HepG2 (cell line): ENCODE results near the gene FAM219B. TPM values are rescaled to one million over a fixed set of nuclear protein-coding genes. Genes with fewer than 3 reads are reported as not detected.

Source experiments
- AGO1 ChIP-seq: fragments of 200-400 bp; formaldehyde crosslinking; IDR thresholded peaks from 2 replicates; pipeline ENCODE4 v1.6.1; 2017; ENCODE audit warnings: mild to moderate bottlenecking, low read depth, low read length, moderate library complexity; ENCODE audit not compliant: poor library complexity, severe bottlenecking
- ARID4A ChIP-seq: sonication (generic); formaldehyde crosslinking; IDR thresholded peaks from 2 replicates; pipeline ENCODE4 v1.5.0; 2020; ENCODE audit warnings: mild to moderate bottlenecking, missing genetic modification reagents, borderline replicate concordance
- ATF7 ChIP-seq, 2 experiments: fragments of 450-650 bp in 1 of 2; sonication (generic) in 1 of 2; formaldehyde crosslinking in 1 of 2; IDR thresholded peaks; 2 replicates each; pipeline versions ENCODE4 v1.4.0 to v1.6.1; 2016 to 2020; ENCODE audit warnings: antibody characterized with exemption in 1 of 2, mild to moderate bottlenecking in 1 of 2, missing genetic modification reagents in 1 of 2
- DMAP1 ChIP-seq: IDR thresholded peaks from 2 replicates; pipeline ENCODE4 v1.6.1; 2016
- FOXP1 ChIP-seq, 2 experiments: fragments of 450-650 bp in 1 of 2; IDR thresholded peaks; 2 replicates each; pipeline ENCODE4 v1.6.1; 2017 to 2018; ENCODE audit warnings: antibody characterized with exemption in 1 of 2
- HINFP ChIP-seq: sonication (generic); formaldehyde crosslinking; IDR thresholded peaks from 2 replicates; pipeline ENCODE4 v1.4.0; 2020; ENCODE audit warnings: low read depth, mild to moderate bottlenecking, missing genetic modification reagents
- IRF9 ChIP-seq: sonication (generic); formaldehyde crosslinking; IDR thresholded peaks from 2 replicates; pipeline ENCODE4 v1.8.0; 2022; ENCODE audit warnings: missing genetic modification reagents, mild to moderate bottlenecking, borderline replicate concordance
- PRDM15 ChIP-seq: sonication (generic); formaldehyde crosslinking; IDR thresholded peaks from 2 replicates; pipeline ENCODE4 v1.4.0; 2020; ENCODE audit warnings: missing genetic modification reagents
- XRCC5 ChIP-seq: fragments of 200-400 bp; formaldehyde crosslinking; optimal IDR thresholded peaks from 2 replicates; pipeline ENCODE3; 2017; ENCODE audit warnings: mild to moderate bottlenecking, low read length
- ZBTB1 ChIP-seq: sonication (generic); formaldehyde crosslinking; IDR thresholded peaks from 2 replicates; pipeline ENCODE4 v1.4.0; 2020; ENCODE audit warnings: missing genetic modification reagents, borderline replicate concordance
- ZNF138 ChIP-seq: sonication (generic); formaldehyde crosslinking; IDR thresholded peaks from 2 replicates; pipeline ENCODE4 v1.5.0; 2020; ENCODE audit warnings: mild to moderate bottlenecking, low read depth, missing genetic modification reagents
- ZNF205 ChIP-seq: IDR thresholded peaks from 2 replicates; pipeline ENCODE4 v1.6.1; 2018; ENCODE audit warnings: missing biosample characterization, missing genetic modification reagents
- ZNF275 ChIP-seq: sonication (generic); formaldehyde crosslinking; IDR thresholded peaks from 2 replicates; pipeline ENCODE4 v1.8.0; 2022; ENCODE audit warnings: missing genetic modification reagents, mild to moderate bottlenecking, inconsistent platforms, borderline replicate concordance
- ZNF839 ChIP-seq: sonication (generic); formaldehyde crosslinking; IDR thresholded peaks from 2 replicates; pipeline ENCODE4 v1.4.0; 2020; ENCODE audit warnings: missing genetic modification reagents, mild to moderate bottlenecking, borderline replicate concordance
- polyA plus RNA-seq, 8 experiments: library from polyadenylated mRNA; depleted of rRNA in 3 of 8; stranded (reverse) in 7 of 8; unstranded in 1 of 8; fragments of >200 nt; fragmentation: Illumina TruSeq in 4 of 8; extraction: Trizol in 4 of 8; gene quantifications; 2 replicates each; pipeline versions ENCODE4 v1.2.1 to v1.2.3, GENCODE V29; 2011 to 2016; ENCODE audit warnings: low read depth in 4 of 8, missing spikeins in 1 of 8, mixed read lengths in 1 of 8; ENCODE audit not compliant: insufficient read depth in 1 of 8
- total RNA-seq, 5 experiments: library from RNA; depleted of rRNA; stranded (reverse); fragments of >200 nt; fragmentation: Illumina TruSeq; extraction: Trizol; gene quantifications; 2 replicates each; pipeline ENCODE4 v1.2.3, GENCODE V29; 2016; ENCODE audit warnings: low read depth in 1 of 5

Gene FAM219B
- total and polyA plus RNA-seq, 2 of the 13 experiments (the other 11 are each of a cell fraction or from before 2014, with no cell fraction given) = 36.6 to 50.2 TPM

GRCh38 chr15:74889883-74890664 is 16.6 kb downstream of the FAM219B start, which contains the start of gene MPI (continued):
- no peak for TF ChIP-seq FOXP1 (IDR thresholded peaks at IDR 0.05)
- TF ChIP-seq FOXP1 (CRISPR knock-in tag; IDR thresholded peaks at IDR 0.05) = 0 out of 2 replicates have a peak, but pooled peaks have one; percentile 34
- no peak for TF ChIP-seq ATF7 (IDR thresholded peaks at IDR 0.05)
- TF ChIP-seq ATF7 (CRISPR knock-in tag; IDR thresholded peaks at IDR 0.05) = no peak
- no peak; the same call in none of the 2 replicates for TF ChIP-seq ZNF839 (CRISPR knock-in tag)
- no peak for TF ChIP-seq ZBTB1 (CRISPR knock-in tag)
- TF ChIP-seq AGO1 = peak; percentile 70
- no peak for TF ChIP-seq XRCC5
- peak; percentile 84 for TF ChIP-seq DMAP1 (CRISPR knock-in tag)
- TF ChIP-seq PRDM15 (CRISPR knock-in tag) = peak; percentile 39; the same call in 1 of the 2 replicates
- 0 out of 2 replicates have a peak, but pooled peaks have one; percentile 66 for TF ChIP-seq ZNF205 (CRISPR knock-in tag)
- peak; percentile 85; the same call in 1 of the 2 replicates for TF ChIP-seq ZNF275 (CRISPR knock-in tag)
- TF ChIP-seq IRF9 (CRISPR knock-in tag) = peak; percentile 92; the same call in 1 of the 2 replicates
- peak; percentile 68; the same call in 1 of the 2 replicates for TF ChIP-seq HINFP (CRISPR knock-in tag)
- TF ChIP-seq ZNF138 (CRISPR knock-in tag) = peak; percentile 51; the same call in 1 of the 2 replicates
- TF ChIP-seq ARID4A = peak; percentile 88
